AML-193 (cell line): ENCODE data around the gene UNC93B1.

Experiments
- DNase-seq, 2 experiments: peaks; one replicate each; lab custom pipeline; 2025; lab: John Stamatoyannopoulos, UW

The UNC93B1 gene

GRCh38 chr11:68022531-68022930 is 18.6 kb upstream of the UNC93B1 start:
- DNase-seq: no peak

GRCh38 chr11:68021167-68021787 is 17.4 kb upstream of the UNC93B1 start:
- no peak for DNase-seq

DNA sequence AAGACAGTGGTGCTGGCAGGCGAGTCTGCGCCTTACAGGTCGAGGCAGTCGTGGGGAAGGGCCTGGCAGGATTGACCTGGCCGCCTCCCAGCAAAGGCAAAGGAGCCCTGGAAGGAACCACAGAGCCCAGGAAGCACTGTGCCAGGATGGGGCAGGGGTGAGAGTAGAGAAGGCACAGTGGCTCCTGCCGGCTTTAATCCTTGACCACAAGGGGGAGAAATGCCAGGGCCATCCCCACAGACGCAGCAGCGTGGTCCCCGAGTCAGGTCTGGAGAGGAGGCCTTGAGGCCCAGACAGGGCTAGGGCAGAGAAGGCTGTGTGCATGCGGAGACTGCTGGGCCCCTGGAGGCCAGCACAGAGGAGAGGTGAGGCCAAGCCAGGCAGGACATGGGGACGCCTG is 16.7 kb upstream of the UNC93B1 start:
- DNase-seq: no peak

DNA sequence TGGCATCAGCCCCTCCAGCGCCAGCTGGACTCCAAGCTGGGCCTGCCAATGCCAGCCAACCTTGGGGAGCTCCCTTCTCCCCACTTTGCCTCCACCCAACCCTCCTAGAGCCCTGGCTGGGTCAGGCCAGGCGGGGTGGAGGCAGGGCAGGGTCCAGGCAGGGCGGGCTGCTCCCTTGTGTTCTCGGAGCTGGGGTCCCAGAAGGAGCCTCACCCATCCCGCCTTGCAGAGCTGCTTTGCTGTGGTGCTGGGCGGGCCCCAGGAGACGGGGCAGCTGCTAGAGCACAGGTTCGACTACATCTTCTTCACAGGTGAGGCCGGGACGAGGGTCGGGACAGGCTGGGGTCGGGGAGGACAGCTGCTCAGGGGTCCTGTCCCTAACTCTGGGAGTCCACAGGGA is 15.6 kb upstream of the UNC93B1 start:
- DNase-seq: no peak

GRCh38 chr11:68018730-68019190 is 14.9 kb upstream of the UNC93B1 start:
- no peak for DNase-seq

DNA sequence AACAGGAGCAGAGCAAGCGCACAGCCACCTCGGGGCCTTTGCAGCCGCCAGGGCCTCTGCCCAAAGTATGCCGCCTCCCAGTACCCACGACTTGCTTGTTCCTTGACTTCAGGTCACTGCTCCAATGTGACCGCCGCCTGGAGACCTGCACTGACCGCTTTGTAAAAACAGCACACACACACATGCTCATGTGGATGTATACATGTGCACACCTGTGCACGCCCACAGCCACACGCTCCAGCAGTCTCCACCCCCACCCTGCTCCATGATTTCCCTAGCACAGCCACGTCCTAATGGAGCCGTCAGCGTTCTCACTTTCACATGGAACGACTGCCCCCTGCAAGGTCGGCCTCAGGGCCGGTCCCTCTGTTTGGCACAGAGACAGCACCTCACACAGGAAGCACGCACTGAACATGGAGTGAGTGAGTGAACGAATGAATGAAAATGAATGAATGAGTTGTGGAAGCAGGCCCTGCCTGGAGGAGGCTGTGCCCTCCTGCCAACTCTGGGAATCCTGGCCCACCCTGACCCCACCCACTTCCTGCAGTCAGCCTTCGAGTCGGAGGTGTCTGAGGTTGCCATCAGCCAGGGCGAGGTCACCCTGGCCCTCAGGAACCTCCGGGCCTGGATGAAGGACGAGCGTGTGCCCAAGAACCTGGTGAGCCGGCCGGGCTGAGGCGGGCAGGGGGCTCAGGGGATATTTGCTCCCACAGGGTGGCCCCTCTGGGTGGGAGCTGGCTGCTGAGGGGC is 14.3 kb upstream of the UNC93B1 start:
- no peak for DNase-seq

DNA sequence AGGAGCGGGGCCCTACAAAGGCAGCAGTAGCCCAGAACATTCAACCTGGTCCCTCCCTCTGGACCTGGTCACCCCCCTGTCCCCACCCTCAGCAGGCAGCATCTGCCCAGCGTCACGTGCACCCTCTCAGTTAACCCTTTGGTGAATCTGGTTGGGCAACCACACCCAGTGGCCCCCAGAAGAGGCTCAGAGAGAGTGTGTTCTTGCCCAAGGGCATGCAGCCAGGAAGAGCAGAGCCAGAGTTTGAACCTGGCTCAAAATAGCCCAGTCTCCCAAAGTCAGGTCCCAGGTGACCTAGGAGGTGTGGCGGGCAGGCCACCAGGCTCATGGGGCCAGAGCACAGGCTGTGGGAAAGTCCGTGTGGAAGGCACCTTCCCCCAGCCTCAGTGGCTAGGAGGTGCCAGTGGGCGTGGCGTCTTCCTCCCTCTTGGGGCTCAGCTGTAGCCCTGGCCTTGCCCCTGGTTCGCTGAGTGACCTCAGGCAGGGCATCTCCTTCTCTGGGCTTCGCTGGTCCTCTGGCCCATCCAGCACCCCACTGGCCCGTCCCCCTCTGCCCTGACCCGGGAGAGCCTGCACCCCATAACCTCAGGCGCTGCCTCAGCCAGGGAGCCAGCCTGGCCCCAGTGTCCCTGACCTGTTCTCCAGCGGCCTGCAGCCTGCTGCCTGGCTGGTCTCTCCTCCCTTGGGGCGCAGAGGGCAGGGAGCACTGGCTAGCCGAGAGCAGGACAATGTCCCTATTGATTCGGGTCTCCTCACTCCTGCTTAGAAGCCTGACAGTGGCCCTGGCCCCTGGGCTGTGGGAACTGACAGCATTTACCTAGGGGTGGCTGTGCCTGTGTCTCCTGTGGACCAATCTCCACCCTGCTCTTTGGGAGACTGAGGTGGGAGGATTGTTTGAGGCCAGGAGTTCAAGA is 13.3 kb upstream of the UNC93B1 start:
- no peak for DNase-seq

GRCh38 chr11:68016161-68016903 is 12.4 kb upstream of the UNC93B1 start:
- DNase-seq: no peak

- no peak for DNase-seq
Measured at GRCh38 chr11:68015467-68015866, 11.6 kb upstream of the UNC93B1 start.

GRCh38 chr11:68014947-68015447 is 11.1 kb upstream of the UNC93B1 start:
- no peak for DNase-seq

DNA sequence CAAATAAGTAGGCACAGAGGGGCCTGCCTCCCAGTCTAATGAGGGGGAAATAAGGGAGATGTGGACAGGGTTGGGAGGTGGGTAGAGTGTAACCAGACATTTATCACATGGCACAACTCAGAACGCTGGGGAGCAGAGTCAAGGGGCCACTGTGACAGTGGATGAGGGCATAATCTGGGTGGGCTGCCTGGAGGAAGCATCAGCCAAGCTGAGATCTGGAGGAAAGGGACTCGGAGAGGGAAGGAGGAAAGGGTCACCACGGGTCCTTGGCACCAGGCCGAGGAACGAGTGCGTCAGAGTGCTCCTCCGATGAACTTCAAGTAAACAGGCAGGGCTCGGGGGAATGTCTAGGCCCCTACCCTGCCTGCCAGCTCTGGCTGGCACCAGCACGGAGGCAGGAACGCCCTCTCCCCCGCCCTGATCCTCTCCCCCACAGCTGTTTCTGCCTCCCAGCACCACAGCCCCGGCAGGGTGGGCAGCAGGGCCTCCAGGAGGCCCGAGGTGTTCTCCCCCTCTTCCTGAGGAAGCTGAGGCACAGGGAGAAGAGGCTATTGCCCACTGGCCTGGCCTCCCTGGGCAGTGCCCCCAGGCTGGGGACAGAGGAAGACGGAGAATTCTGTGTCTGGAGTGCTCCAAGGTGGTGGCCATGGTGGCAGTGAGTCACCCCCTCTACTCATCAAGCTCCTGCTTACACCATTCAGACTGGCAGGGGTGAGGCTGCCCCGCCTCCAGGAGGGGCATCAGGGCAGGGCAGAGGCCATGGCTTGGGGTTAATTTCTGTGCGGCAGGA is 10.5 kb upstream of the UNC93B1 start:
- DNase-seq: no peak

DNA sequence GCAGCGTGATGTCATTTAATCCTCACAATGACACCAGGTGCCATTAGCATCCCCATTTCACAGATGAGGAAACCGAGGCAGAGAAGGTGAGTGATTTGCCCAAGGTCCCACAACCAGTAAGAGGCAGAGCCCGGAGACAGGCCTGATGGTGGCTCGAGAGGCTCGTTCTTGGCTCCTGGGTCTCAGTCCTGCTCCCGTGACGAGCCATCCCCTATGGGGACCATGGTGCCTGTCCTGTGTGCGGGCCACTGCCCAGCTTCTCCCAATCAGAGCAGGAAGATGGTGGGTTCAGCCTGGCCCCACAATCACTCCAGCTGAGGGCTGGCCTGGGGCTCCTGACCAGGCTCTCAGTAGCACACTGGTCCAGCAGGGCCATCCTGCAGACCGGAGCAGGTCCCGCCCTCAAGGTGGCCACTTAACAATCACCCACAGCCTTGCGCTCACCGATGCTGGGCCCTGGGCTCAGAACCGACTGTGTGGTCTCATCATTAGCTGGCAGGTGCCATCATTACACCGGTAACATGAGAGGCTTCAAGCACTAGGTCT is 9.8 kb upstream of the UNC93B1 start:
- DNase-seq: no peak

DNA sequence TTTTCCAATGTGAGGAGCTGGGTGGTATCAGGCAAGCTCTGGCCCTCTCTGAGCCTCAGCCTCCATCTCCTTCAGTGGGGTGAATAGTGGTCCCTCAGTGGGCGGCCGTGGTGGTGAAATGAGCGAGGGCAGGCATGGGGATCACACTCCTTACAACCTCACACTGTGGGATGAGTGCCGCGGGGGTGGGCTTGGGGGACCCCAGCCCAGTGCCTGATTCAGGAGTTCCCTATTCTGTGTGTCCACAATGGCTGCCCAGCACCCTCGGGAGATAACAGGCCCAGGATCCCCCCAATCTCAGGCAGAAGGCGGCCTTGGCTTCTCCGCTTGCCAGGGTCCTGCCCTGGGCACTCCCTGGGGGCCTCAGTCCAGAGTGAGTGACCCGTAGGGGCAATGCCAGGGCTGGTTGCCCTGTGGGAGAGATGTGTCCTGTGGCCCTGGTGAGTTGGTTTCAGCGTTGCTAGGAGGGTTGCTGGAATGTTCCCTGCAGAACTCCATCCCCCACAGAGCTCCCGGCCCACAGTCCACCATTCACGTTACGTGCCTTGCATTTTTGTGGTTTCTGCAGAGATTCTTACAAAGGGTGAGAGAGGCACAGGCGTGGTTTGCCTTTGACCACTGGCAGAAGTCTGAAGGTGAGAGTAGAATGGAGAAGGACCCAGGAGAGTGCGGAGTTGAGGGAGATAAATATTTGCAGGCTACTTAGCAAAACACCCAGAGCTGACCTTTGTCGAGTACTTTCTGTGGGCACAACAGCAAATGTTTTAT is 9.1 kb upstream of the UNC93B1 start:
- no peak for DNase-seq

GRCh38 chr11:68012044-68012842 is 8.3 kb upstream of the UNC93B1 start:
- peak; percentile 28 to 38 for DNase-seq

GRCh38 chr11:68011051-68011943 is 7.4 kb upstream of the UNC93B1 start:
- peak; percentile 22 to 47 for DNase-seq

DNA sequence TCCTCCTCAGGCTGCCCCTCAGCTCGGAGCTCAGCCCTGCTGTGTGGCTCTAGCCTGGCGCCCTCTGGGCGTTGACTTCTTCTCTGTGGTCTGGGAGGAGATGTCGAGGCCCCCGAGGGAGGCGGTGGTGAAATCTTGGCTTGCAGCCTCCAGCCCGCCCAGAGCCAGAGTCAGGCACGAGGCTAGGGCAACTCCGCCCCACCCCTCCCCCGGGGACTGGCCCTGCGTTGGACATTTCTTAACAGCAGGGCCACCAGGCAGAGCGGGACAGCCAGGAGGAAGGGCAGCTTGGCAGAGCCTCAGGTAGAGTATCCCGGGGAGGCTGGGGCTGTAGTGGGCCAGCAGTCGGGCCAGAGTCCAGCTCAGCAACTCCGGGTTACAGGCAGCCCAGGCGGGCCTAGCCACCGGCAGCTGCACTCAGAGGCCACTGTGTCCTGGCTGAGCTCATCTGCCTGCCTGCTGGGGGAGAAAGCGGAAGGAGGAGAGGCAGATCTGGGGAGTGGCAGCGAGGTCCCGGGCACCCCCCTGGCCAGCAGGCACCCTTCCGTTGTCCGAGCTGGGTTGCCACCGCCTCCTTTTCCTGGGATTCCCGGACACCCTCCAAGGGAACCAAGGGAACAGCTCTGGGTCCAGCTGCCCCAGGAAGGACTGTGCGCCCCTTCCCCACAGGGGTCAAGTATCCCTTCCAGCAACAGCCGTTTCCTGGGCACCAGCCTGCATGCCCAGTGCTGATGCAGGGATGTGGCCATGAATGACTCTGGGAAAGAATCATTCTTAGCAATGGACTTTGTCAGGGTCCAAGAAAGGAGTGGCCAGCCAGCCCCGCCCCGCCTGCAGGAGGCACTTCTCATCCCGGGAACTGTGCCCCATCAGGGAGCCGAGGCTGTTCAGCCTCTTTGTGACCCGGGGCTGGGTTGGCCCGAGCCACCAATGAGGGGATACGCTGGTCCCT is 6.5 kb upstream of the UNC93B1 start, which contains the start of gene ALDH3B1:
TSS of gene ALDH3B1 (plus strand) at position 238 of the 952 bp plus-strand sequence. CDS start 4,971 bp downstream, outside the sequence.
- DNase-seq: peak; percentile 91 to 95
